D721Med (cell line): ENCODE measurements around the gene CCDC15.

Source experiments
- DNase-seq: peaks from one replicate; pipeline ENCODE4 v3.0.0; 2011; ENCODE audit warnings: low spot score; ENCODE audit not compliant: insufficient read length
- FAIRE-seq: peaks from 2 replicates; lab custom pipeline; 2011; peaks lifted over from hg19 to GRCh38; lab: Jason Lieb, UNC
- CTCF ChIP-seq: IDR thresholded peaks from 2 replicates; pipeline ENCODE4 v1.5.1; 2012; ENCODE audit warnings: mild to moderate bottlenecking, control low read depth; ENCODE audit not compliant: insufficient read depth; ENCODE audit errors: missing control alignments

Gene CCDC15

GRCh38 chr11:125061281-125061680, 107.3 kb downstream of the CCDC15 start:
- no peak for TF ChIP-seq CTCF
- DNase-seq: no peak

GRCh38 chr11:125062218-125062930, 108.4 kb downstream of the CCDC15 start:
- no peak for TF ChIP-seq CTCF
- FAIRE-seq (no peak), DNase-seq (no peak)

More at GRCh38 chr11:125061281-125061680, 107.3 kb downstream of the CCDC15 start:
- no peak for FAIRE-seq

GRCh38 chr11:125062931-125063428, 109.0 kb downstream of the CCDC15 start, which contains the start of gene SLC37A2:
Gene SLC37A2 (plus strand): TSS chr11:125063305. CDS start chr11:125063368, 63 bp downstream.
- no peak for TF ChIP-seq CTCF
- FAIRE-seq: no peak
- DNase-seq: no peak

- DNase-seq (no peak), FAIRE-seq (no peak)
- TF ChIP-seq CTCF: no peak
Measured at GRCh38 chr11:125063429-125064043, 109.5 kb downstream of the CCDC15 start.

GRCh38 chr11:125064070-125064469, 110.1 kb downstream of the CCDC15 start:
- TF ChIP-seq CTCF: no peak
- no peak for DNase-seq
- FAIRE-seq: no peak

GRCh38 chr11:125068368-125068767, 114.4 kb downstream of the CCDC15 start:
- no peak for DNase-seq
- no peak for FAIRE-seq
- TF ChIP-seq CTCF: no peak

- FAIRE-seq: no peak
- no peak for DNase-seq
- TF ChIP-seq CTCF: no peak
Measured at GRCh38 chr11:125069008-125069407, 115.0 kb downstream of the CCDC15 start.
